NCI-H2107 treated with DMSO at 0.1 percent for 48 hours (cell line): ENCODE results near the gene BBIP1.
A peak's percentile ranks its signal among the peaks of the same experiment; 100 is the strongest.
"Not testable (repeated sequence)": the region's sequence is repeated elsewhere in the genome, so short reads cannot be mapped to it uniquely, and the experiment has no call there.

Experiments used
- DNase-seq: peaks from one replicate; lab custom pipeline; 2025; ENCODE audit not compliant: unreplicated experiment; lab: John Stamatoyannopoulos, UW

The BBIP1 gene

GRCh38 chr10:110885932-110886674 lies 32.9 kb downstream of the BBIP1 start:
- DNase-seq = no peak

GRCh38 chr10:110883924-110884323 lies 35.1 kb downstream of the BBIP1 start:
- no peak for DNase-seq

DNA sequence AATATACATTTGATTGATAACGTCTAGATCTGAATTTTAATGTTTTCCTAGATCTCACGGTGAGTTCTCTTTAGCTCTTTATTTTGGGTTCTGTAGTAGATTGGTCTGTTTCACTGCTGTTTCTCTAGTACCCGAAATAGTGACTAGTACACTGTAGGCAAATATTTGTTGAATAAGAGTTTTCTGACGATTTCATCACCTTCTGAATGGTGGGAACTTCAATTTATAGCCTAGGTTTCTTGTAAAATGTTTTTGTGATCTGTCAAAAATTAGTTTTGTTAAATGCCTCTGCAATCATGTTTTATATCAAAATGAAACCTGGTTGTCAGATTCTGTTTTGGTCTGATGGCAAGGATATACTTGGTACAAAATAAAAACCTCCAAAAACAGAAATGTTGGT lies 37.1 kb downstream of the BBIP1 start:
- DNase-seq = no peak

- DNase-seq = no peak
Observed at GRCh38 chr10:110881247-110881646, 37.7 kb downstream of the BBIP1 start.

GRCh38 chr10:110880012-110880411 lies 39.0 kb downstream of the BBIP1 start:
- no peak for DNase-seq

- no peak for DNase-seq
Observed at GRCh38 chr10:110876788-110877187, 42.2 kb downstream of the BBIP1 start.

DNA sequence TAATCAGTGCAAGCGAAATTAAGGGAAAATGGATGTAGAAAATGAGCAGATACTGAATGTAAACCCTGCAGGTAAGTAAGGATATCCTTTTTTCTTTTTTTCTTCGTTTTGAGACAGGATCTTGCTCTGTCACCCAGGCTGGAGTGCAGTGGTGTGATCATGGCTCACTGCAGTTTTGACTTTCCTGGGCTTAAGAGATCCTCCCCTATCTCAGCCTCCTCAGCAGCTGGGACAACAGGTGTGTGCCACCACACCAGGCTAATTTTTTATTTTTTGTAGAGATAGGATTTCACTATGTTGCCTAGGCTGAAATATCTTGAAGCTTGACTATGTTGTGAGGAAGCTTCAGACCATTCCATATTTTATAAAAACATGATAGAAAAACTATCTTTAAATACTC lies 43.0 kb downstream of the BBIP1 start:
- no peak for DNase-seq

DNA sequence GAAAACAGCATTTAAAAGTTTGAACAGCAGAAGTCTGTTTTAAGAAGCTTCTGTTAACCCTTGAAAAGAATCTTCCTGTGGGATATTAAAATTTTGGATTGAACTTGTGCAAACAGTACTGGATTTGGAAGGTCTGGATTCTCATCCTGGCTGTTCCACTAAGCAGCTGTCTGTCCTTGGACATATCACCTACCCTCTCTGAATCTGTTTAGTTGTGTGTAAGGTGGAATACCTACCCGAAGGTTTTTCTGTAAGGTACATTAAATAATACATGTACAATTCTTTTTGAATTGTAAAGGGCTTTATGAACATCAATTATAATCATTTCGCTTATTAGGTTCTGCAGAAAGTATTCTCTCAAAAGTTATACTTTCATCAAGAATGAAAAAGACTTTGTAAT lies 45.0 kb downstream of the BBIP1 start:
- DNase-seq = no peak

GRCh38 chr10:110872984-110873923 lies 45.7 kb downstream of the BBIP1 start:
- no peak for DNase-seq

DNA sequence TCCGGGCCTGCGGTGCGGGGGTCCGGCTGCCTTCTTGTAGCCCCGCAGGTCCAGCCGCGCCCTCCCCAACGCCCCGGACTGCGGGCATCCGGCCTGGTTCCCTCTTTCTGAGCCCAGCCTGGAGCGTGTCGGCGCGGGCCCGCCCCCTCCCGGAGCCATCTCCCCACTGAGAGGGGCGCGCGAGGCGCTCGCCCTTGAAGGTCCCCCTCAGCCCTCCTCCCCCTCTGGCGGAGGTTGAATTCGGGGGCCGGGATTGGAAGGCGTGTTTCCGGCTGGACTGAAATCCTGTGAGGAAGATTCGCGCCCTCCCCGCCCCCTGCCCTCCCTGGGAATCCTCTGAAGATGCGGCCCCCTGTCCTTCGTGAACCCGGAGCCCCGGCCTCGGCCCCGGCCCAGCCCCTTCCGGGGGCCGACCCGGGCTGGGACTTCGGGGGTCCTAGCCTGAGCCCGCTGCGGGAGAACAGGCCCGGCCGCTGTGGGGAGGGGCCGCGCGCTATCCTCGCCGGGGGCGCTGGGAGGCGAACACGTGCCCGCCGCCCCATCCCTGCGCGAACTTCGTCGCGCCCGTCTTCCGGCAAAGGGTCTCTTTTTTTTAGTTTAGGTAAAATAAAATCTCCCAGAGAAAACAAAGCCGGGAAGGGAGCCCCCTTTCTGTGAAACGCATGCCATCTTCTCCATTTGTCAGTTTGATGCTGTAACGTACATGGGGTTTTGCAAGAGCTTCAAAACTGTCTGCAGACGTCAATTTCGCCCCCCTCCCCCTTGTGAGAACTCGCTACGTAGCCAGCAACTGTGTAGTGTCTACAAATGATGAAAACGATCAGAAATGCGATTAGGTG lies 46.6 kb downstream of the BBIP1 start:
- peak; percentile 36 for DNase-seq

- DNase-seq = peak; percentile 90
Observed at GRCh38 chr10:110871298-110872084, 47.5 kb downstream of the BBIP1 start, which contains the start of gene PDCD4. TSS of gene PDCD4 (plus strand) at chr10:110871928. CDS start at chr10:110876028, 4,100 bp downstream.

DNA sequence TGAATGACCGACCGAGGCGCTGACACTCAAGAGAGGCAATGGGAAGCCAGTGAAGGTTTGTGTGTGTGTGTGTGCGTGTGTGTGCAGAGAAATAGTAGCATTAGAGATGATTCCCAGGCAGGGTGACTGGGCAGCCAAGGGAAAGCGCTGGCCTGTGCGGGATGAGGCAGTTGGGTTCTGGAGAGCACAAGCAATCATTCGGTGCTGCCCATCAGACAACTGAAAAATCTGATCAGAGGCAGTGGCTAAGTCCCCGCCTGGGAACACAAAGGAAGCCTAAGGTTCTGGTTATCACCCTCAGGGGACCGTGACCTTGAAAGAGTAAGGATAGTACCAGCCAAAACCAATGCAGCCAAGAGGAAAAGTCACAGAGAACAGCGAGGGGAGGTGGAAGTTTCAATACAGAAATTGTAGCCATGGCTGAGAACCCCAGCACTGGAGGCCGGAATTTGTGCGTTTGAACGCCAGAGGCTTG lies 48.1 kb downstream of the BBIP1 start:
- no peak for DNase-seq

DNA sequence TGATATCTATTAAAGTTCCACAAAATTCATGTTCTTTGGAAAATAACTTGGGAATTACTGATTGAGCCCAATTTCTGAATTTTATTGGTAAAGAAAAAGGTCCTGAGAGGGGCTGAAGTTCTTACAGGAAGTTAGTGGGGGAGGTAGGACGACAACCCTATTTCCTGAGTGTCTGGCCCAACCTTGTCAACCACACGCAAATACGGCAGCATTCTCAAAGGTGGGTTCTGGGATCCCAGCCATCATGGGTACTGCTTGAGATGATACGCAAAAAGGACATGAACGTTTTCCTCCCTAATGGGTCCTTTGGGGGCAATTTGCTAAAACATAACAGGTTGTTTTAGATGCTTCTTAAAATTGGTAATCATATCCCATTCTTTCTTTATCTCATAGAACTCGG lies 50.0 kb downstream of the BBIP1 start:
- no peak for DNase-seq

DNA sequence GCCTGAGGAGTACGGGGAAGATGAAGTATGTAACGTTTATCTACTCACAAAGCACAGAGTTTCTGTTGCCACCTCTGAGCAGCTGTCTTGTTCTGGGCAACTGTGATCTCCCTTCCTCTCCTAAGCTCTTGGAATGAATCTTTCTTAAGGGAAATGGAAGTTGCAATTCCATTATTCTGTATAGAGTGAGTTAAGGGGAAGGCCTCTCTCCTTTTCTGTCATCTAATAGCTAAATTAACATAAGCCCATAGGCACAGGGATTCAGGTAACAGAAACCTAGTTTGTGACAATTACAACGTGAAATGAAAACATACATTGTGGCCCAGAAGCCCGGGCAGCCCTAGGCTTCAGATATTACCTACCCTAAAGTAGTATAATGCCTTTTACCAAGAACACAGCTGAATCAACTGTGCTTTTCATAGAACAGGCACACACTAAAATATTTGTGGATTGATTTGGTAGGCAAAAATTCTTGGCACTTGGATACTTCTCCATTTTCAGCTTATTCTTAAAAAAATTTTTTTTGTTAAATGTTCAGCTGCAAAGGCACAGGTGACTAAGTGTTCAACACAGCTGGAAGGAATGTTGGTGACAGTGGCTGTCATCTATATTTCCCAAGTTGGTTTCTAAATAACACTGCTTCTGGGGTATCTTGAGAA lies 51.0 kb downstream of the BBIP1 start:
- no peak for DNase-seq

GRCh38 chr10:110867011-110867806 lies 51.8 kb downstream of the BBIP1 start:
- DNase-seq = not testable (repeated sequence)

DNA sequence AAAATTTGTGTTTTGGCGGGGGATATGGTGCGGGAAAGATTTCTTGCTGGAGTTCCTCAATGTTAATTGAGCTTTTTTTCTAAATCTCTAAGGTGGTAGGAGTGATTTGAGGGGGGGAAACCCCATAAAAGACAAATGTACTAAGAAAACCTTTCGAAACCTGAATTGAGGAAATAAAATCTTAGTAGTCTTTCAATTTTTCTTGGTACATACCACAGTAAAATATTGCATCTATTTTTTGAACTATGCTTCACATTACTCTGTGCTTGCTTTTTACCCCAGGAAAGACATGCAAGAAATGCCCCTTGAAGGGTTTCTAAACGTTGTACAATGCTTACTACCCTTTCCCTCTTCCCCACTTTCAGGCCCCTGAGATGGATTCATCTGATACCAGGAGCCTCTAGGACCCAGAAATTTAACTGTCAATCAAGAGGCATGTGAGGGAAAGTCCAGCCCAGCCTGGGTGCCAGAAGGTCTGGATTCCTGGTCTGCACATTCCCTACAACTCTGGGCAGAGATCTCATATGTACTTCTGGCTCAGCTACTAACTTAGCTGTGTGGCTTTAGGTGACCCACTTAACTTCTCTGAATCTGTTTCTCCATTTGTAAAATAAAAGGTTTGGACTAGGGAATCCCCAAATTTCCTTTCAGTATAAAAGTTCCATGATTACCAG lies 53.0 kb downstream of the BBIP1 start:
- DNase-seq = no peak

- no peak for DNase-seq
Observed at GRCh38 chr10:110865186-110865808, 53.7 kb downstream of the BBIP1 start.

GRCh38 chr10:110864662-110865140 lies 54.3 kb downstream of the BBIP1 start:
- DNase-seq = no peak
